H9 (cell line): ENCODE results near the gene PCARE. TPM values are rescaled to one million over a fixed set of nuclear protein-coding genes. Genes with fewer than 3 reads are reported as not detected.

ENCODE experiments used
- DNase-seq: peaks from one replicate; pipeline ENCODE4 v3.0.0-alpha.2; 2017
- H2AFZ ChIP-seq: one replicate; pipeline ENCODE4 v1.6.1; 2013; ENCODE audit warnings: mild to moderate bottlenecking, low read length, control low read depth, moderate library complexity
- H2AK5ac ChIP-seq: 2 replicates; pipeline ENCODE4 v1.6.1; 2013; ENCODE audit warnings: low read length, control low read depth, mixed read lengths; ENCODE audit not compliant: insufficient read length
- H2BK120ac ChIP-seq: one replicate; pipeline ENCODE4 v1.6.1; 2013; ENCODE audit warnings: low read depth, mild to moderate bottlenecking, low read length, control low read depth, inconsistent platforms; ENCODE audit not compliant: poor library complexity, severe bottlenecking
- H2BK12ac ChIP-seq: 2 replicates; pipeline ENCODE4 v1.6.1; 2013; ENCODE audit warnings: low read length, control low read depth, mixed read lengths, low read depth; ENCODE audit not compliant: insufficient read length
- H2BK15ac ChIP-seq: 2 replicates; pipeline ENCODE4 v1.6.1; 2013; ENCODE audit warnings: low read depth, low read length, control low read depth
- H2BK20ac ChIP-seq: one replicate; pipeline ENCODE4 v1.6.1; 2013; ENCODE audit warnings: low read depth, mild to moderate bottlenecking, low read length, control low read depth, inconsistent platforms; ENCODE audit not compliant: poor library complexity, severe bottlenecking
- H2BK5ac ChIP-seq: 2 replicates; pipeline ENCODE4 v1.6.1; 2013; ENCODE audit warnings: low read length, control low read depth, mixed read lengths; ENCODE audit not compliant: insufficient read length
- H3K14ac ChIP-seq: 2 replicates; pipeline ENCODE4 v1.6.1; 2013; ENCODE audit warnings: low read length, control low read depth; ENCODE audit not compliant: insufficient read depth
- H3K18ac ChIP-seq: 2 replicates; pipeline ENCODE4 v1.6.1; 2013; ENCODE audit warnings: low read depth, mild to moderate bottlenecking, mixed read lengths, low read length, control low read depth; ENCODE audit not compliant: insufficient read length
- H3K23ac ChIP-seq: 2 replicates; pipeline ENCODE4 v1.6.1; 2013; ENCODE audit warnings: low read length, control low read depth, mixed read lengths, low read depth; ENCODE audit not compliant: insufficient read length
- H3K23me2 ChIP-seq: 2 replicates; pipeline ENCODE4 v1.6.1; 2013; ENCODE audit warnings: low read depth, mild to moderate bottlenecking, mixed read lengths, low read length, control low read depth; ENCODE audit not compliant: insufficient read length, poor library complexity, severe bottlenecking
- H3K27ac ChIP-seq: 2 replicates; pipeline ENCODE4 v1.5.1; 2013; ENCODE audit warnings: low read length, control low read depth, mixed read lengths, low read depth; ENCODE audit not compliant: insufficient read length
- H3K27me3 ChIP-seq: 2 replicates; pipeline ENCODE4 v1.6.1; 2013; ENCODE audit warnings: low read length, control low read depth, inconsistent platforms; ENCODE audit not compliant: insufficient read depth
- H3K4ac ChIP-seq: 2 replicates; pipeline ENCODE4 v1.6.1; 2013; ENCODE audit warnings: low read depth, mild to moderate bottlenecking, control low read depth, inconsistent platforms, low read length, moderate library complexity
- H3K4me1 ChIP-seq: 2 replicates; pipeline ENCODE4 v1.6.1; 2013; ENCODE audit warnings: low read length, control low read depth, inconsistent platforms; ENCODE audit not compliant: insufficient read depth
- H3K4me2 ChIP-seq: 2 replicates; pipeline ENCODE4 v1.6.1; 2013; ENCODE audit warnings: low read length, control low read depth, mixed read lengths; ENCODE audit not compliant: insufficient read length, insufficient read depth
- H3K56ac ChIP-seq: 2 replicates; pipeline ENCODE4 v1.6.1; 2013; ENCODE audit warnings: low read depth, mild to moderate bottlenecking, mixed read lengths, low read length, control low read depth; ENCODE audit not compliant: insufficient read length
- H3K79me1 ChIP-seq: 2 replicates; pipeline ENCODE4 v1.6.1; 2013; ENCODE audit warnings: low read depth, mild to moderate bottlenecking, moderate library complexity, low read length, control low read depth, inconsistent platforms; ENCODE audit not compliant: insufficient read depth, poor library complexity, severe bottlenecking
- H3K79me2 ChIP-seq: 2 replicates; pipeline ENCODE4 v1.6.1; 2013; ENCODE audit warnings: low read length, control low read depth, inconsistent platforms; ENCODE audit not compliant: insufficient read depth
- H3K9ac ChIP-seq: 2 replicates; pipeline ENCODE4 v1.6.1; 2013; ENCODE audit warnings: low read length, control low read depth, mixed read lengths; ENCODE audit not compliant: insufficient read length; ENCODE audit errors: extremely low read depth
- H3K9me3 ChIP-seq: one replicate; pipeline ENCODE4 v1.6.1; 2013; ENCODE audit warnings: low read depth, low read length, inconsistent platforms; ENCODE audit not compliant: control insufficient read depth
- H3T11ph ChIP-seq: one replicate; pipeline ENCODE4 v1.6.1; 2013; ENCODE audit warnings: mild to moderate bottlenecking, low read length, control low read depth, inconsistent platforms
- H4K20me1 ChIP-seq: one replicate; pipeline ENCODE4 v1.6.1; 2013; ENCODE audit not compliant: control insufficient read depth, insufficient read length, insufficient read depth
- H4K5ac ChIP-seq: 2 replicates; pipeline ENCODE4 v1.6.1; 2013; ENCODE audit warnings: low read depth, mild to moderate bottlenecking, mixed read lengths, low read length, control low read depth; ENCODE audit not compliant: insufficient read length
- H4K8ac ChIP-seq: replicated peaks from 2 replicates; pipeline ENCODE4 v1.6.1; 2013; ENCODE audit warnings: low read length, control low read depth, mixed read lengths, low read depth; ENCODE audit not compliant: insufficient read length
- H4K91ac ChIP-seq: 2 replicates; pipeline ENCODE4 v1.6.1; 2013; ENCODE audit warnings: low read depth, mild to moderate bottlenecking, moderate library complexity, mixed read lengths, low read length, control low read depth; ENCODE audit not compliant: insufficient read length
- H3K27ac Mint-ChIP-seq, 3 experiments: 2 replicates in 2 of 3; 3 replicates in 1 of 3; pipeline ENCODE4 v1.8.0; 2020 to 2021; ENCODE audit warnings: mixed read lengths in 3 of 3, mild to moderate bottlenecking in 1 of 3, moderate library complexity in 1 of 3
- H3K27me3 Mint-ChIP-seq: 2 replicates; pipeline ENCODE4 v1.8.0; 2021; ENCODE audit warnings: low read depth, mild to moderate bottlenecking, moderate library complexity, mixed read lengths
- H3K36me3 Mint-ChIP-seq, 3 experiments: 2 replicates in 2 of 3; 3 replicates in 1 of 3; pipeline ENCODE4 v1.8.0; 2020 to 2021; ENCODE audit warnings: low read depth in 3 of 3, mixed read lengths in 3 of 3; ENCODE audit not compliant: insufficient read depth in 1 of 3
- H3K4me1 Mint-ChIP-seq, 2 experiments: 2 replicates each; pipeline ENCODE4 v1.8.0; 2020; ENCODE audit warnings: mixed read lengths in 2 of 2
- H3K4me3 Mint-ChIP-seq, 2 experiments: 2 replicates in 1 of 2; 3 replicates in 1 of 2; pipeline ENCODE4 v1.8.0; 2020 to 2021; ENCODE audit warnings: mild to moderate bottlenecking in 2 of 2, mixed read lengths in 2 of 2, moderate library complexity in 1 of 2
- H3K9me3 Mint-ChIP-seq, 2 experiments: 2 replicates in 1 of 2; 3 replicates in 1 of 2; pipeline ENCODE4 v1.8.0; 2020; ENCODE audit warnings: mild to moderate bottlenecking in 2 of 2, mixed read lengths in 2 of 2, moderate library complexity in 1 of 2
- WGBS: extraction: QIAGEN DNeasy Blood & Tissue Kit; methylation state at CpG from one replicate; pipeline ENCODE4 v1.1.7; 2013; ENCODE audit warnings: missing lambda C conversion rate, low lambda C conversion rate, mixed read lengths; ENCODE audit not compliant: insufficient read length; ENCODE audit errors: extremely low coverage; 5-methylcytosine and 5-hydroxymethylcytosine counted together
- total RNA-seq: library from RNA; stranded (reverse); gene quantifications from 2 replicates; pipeline ENCODE4 v1.2.1, GENCODE V29; 2021
- TF ChIP-seq, protein P1 (sequence below): fragments of 200-600 bp; sonication (generic); conservative IDR thresholded peaks from 3 replicates; pipeline ENCODE4 v1.8.0; 2021; ENCODE audit warnings: antibody characterized with exemption, mild to moderate bottlenecking

PCARE gene
- total RNA-seq, 1 experiment from 2014 or later, result not detected

GRCh38 chr2:29046321-29046720, 28.0 kb downstream of the PCARE start:
- Histone ChIP-seq H2BK120ac (no peak overlapping the region), H3K9ac (no peak overlapping the region), H2AFZ (no peak overlapping the region), H2BK20ac (no peak overlapping the region), H4K5ac (no peak overlapping the region), H4K20me1 (no peaks in the 10 kb centered on the region), H3K79me2 (no peaks in the 10 kb centered on the region), H3K23ac (no peak overlapping the region), H3K9me3 (no peaks in the 10 kb centered on the region), H2BK12ac (no peak overlapping the region), H3K56ac (no peak overlapping the region), H4K91ac (no peak overlapping the region), H3K27ac (no peak overlapping the region), H2BK5ac (no peak overlapping the region), H3K27me3 (no peaks in the 10 kb centered on the region), H3K4me2 (no peak overlapping the region), H3K79me1 (no peaks in the 10 kb centered on the region), H3K14ac (no peak overlapping the region; the same call in 1 of the 2 replicates), H2BK15ac (no peak overlapping the region), H3K18ac (no peak overlapping the region), H3K4me1 (peaks cover 3% of the 10 kb centered on the region; the same call in 1 of the 2 replicates), H2AK5ac (no peak overlapping the region), H3K23me2 (no peaks in the 10 kb centered on the region), H3T11ph (no peak overlapping the region), H4K8ac (no peak overlapping the region), H3K4ac (no peak overlapping the region)
- Mint-ChIP-seq H3K27ac (no peak overlapping the region; a peak in 1 of 7 replicates), H3K9me3 (no peaks in the 10 kb centered on the region), H3K4me1 (peaks cover 15% of the 10 kb centered on the region in 2 experiments), H3K27me3 (0 out of 2 replicates have a peak, but pooled peaks cover 1% of the 10 kb centered on the region), H3K4me3 (no peak overlapping the region), H3K36me3 (no peaks in the 10 kb centered on the region)
- no CpG with 5 or more reads among the region's 2 CpGs for WGBS
- TF ChIP-seq, protein P1, sequence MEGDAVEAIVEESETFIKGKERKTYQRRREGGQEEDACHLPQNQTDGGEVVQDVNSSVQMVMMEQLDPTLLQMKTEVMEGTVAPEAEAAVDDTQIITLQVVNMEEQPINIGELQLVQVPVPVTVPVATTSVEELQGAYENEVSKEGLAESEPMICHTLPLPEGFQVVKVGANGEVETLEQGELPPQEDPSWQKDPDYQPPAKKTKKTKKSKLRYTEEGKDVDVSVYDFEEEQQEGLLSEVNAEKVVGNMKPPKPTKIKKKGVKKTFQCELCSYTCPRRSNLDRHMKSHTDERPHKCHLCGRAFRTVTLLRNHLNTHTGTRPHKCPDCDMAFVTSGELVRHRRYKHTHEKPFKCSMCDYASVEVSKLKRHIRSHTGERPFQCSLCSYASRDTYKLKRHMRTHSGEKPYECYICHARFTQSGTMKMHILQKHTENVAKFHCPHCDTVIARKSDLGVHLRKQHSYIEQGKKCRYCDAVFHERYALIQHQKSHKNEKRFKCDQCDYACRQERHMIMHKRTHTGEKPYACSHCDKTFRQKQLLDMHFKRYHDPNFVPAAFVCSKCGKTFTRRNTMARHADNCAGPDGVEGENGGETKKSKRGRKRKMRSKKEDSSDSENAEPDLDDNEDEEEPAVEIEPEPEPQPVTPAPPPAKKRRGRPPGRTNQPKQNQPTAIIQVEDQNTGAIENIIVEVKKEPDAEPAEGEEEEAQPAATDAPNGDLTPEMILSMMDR, result no peak
- no peak for DNase-seq
